Large intestine (tissue), 3 donors: ENCODE results near the gene CD81. TPM values are rescaled to one million over a fixed set of nuclear protein-coding genes. Genes with fewer than 3 reads are reported as not detected.
"Not testable (repeated sequence)": the region's sequence is repeated elsewhere in the genome, so short reads cannot be mapped to it uniquely, and the experiment has no call there.

Experiments used
- DNase-seq, 2 donors: peaks; one replicate each; pipeline versions ENCODE4 v3.0.0 to v3.0.0-alpha.2; 2013
- H3K27ac ChIP-seq: one replicate; pipeline ENCODE4 v1.5.1; 2013; ENCODE audit warnings: low read length
- H3K27me3 ChIP-seq: 2 replicates; pipeline ENCODE4 v1.6.1; 2013; ENCODE audit warnings: low read length; ENCODE audit not compliant: control insufficient read depth, insufficient read depth
- H3K36me3 ChIP-seq: 2 replicates; pipeline ENCODE4 v1.6.1; 2013; ENCODE audit warnings: low read length; ENCODE audit not compliant: control insufficient read depth, insufficient read depth
- H3K4me1 ChIP-seq: one replicate; pipeline ENCODE4 v1.6.1; 2013; ENCODE audit warnings: low read length; ENCODE audit not compliant: control insufficient read depth, insufficient read depth
- H3K4me3 ChIP-seq: one replicate; pipeline ENCODE4 v1.5.1; 2013; ENCODE audit warnings: low read length
- H3K9me3 ChIP-seq: one replicate; pipeline ENCODE4 v1.6.1; 2013; ENCODE audit warnings: mild to moderate bottlenecking, low read depth, low read length, moderate library complexity; ENCODE audit not compliant: control insufficient read depth
- WGBS: methylation state at CpG from one replicate; pipeline ENCODE4 v1.1.5; 2013; ENCODE audit warnings: low lambda C conversion rate; ENCODE audit not compliant: insufficient coverage; 5-methylcytosine and 5-hydroxymethylcytosine counted together
- polyA plus RNA-seq: library from polyadenylated mRNA; unstranded; fragments of 120-200 nt; gene quantifications from one replicate; pipeline ENCODE4 v1.2.1, GENCODE V29; 2013

CD81 gene
- polyA plus RNA-seq, 1 donor, result 292 TPM

- H3K4me1 ChIP-seq, H3K4me3 ChIP-seq, H3K36me3 ChIP-seq, H3K9me3 ChIP-seq, DNase-seq, H3K27me3 ChIP-seq, H3K27ac ChIP-seq: not testable (repeated sequence)
- WGBS, result 100% methylated on average over 1 of the region's 18 CpGs
Observed at GRCh38 chr11:2335286-2335685, 41.8 kb upstream of the CD81 start.

- not testable (repeated sequence) for DNase-seq, H3K36me3 ChIP-seq, H3K9me3 ChIP-seq, H3K4me1 ChIP-seq, H3K4me3 ChIP-seq, H3K27me3 ChIP-seq, H3K27ac ChIP-seq
- no CpG with 5 or more reads among the region's 8 CpGs for WGBS
Observed at GRCh38 chr11:2338760-2339159, 38.4 kb upstream of the CD81 start.

GRCh38 chr11:2342557-2342956, 34.6 kb upstream of the CD81 start:
- H3K4me3 ChIP-seq, result no peak overlapping the region
- no CpG with 5 or more reads among the region's 3 CpGs for WGBS
- no peaks in the 10 kb centered on the region for H3K9me3 ChIP-seq
- no peaks in the 10 kb centered on the region for H3K36me3 ChIP-seq
- no peak overlapping the region for H3K27ac ChIP-seq
- H3K27me3 ChIP-seq, result no peaks in the 10 kb centered on the region
- no peaks in the 10 kb centered on the region for H3K4me1 ChIP-seq
- DNase-seq, result no peak

DNA sequence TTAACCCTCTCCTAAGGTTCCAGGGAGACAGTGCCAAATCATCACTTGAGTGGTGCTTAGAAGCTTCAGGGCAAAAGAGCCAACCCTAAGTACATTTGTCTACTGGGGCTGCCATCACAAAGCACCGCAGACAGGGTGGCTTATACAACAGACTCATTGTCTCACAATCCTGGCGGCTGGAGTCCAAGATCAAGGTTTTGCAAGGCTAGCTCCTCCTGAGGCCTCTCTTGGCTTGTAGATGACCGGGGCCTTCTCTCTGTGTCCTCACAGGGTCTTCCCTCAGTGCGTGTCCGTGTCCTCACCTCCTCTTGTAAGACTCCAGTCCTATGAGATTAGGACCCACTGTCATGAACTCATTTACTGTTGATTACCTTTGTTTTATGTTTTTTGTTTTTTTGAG, 34.1 kb upstream of the CD81 start:
- H3K4me1 ChIP-seq, result no peaks in the 10 kb centered on the region
- no peaks in the 10 kb centered on the region for H3K9me3 ChIP-seq
- 100% methylated on average over 3 of the region's 5 CpGs for WGBS
- H3K4me3 ChIP-seq, result no peak overlapping the region
- H3K36me3 ChIP-seq, result no peaks in the 10 kb centered on the region
- H3K27ac ChIP-seq, result no peak overlapping the region
- no peak for DNase-seq
- H3K27me3 ChIP-seq, result no peaks in the 10 kb centered on the region

GRCh38 chr11:2343502-2343901, 33.6 kb upstream of the CD81 start:
- Histone ChIP-seq H3K9me3 (no peaks in the 10 kb centered on the region), H3K36me3 (no peaks in the 10 kb centered on the region), H3K4me3 (no peak overlapping the region), H3K27me3 (no peaks in the 10 kb centered on the region), H3K4me1 (no peaks in the 10 kb centered on the region), H3K27ac (no peak overlapping the region)
- no CpG with 5 or more reads among the region's 4 CpGs for WGBS
- no peak for DNase-seq

DNA sequence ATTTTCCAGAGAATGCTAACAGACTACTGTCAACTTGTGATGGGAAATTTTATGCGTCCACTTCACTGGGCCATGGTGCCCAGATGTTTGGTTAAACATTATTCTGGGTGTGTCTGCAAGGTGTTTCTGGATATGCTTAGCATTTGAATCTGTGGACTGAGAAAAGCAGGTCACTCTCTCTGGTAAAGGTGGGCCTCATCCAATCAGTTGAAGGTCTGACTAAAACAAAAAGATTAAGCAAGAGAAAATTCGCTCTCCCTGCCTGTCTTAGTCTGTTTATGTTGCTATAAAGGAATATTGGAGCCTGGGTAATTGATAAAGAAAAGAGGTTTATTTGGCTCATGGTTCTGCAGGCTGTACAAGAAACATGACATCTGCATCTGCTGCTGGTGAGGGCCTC, 32.1 kb upstream of the CD81 start:
- H3K27me3 ChIP-seq, result no peaks in the 10 kb centered on the region
- no peak overlapping the region for H3K27ac ChIP-seq
- no peak for DNase-seq
- H3K9me3 ChIP-seq, result peaks cover 8% of the 10 kb centered on the region
- H3K4me1 ChIP-seq, result no peaks in the 10 kb centered on the region
- no peaks in the 10 kb centered on the region for H3K36me3 ChIP-seq
- no CpG with 5 or more reads among the region's 2 CpGs for WGBS
- no peak overlapping the region for H3K4me3 ChIP-seq

DNA sequence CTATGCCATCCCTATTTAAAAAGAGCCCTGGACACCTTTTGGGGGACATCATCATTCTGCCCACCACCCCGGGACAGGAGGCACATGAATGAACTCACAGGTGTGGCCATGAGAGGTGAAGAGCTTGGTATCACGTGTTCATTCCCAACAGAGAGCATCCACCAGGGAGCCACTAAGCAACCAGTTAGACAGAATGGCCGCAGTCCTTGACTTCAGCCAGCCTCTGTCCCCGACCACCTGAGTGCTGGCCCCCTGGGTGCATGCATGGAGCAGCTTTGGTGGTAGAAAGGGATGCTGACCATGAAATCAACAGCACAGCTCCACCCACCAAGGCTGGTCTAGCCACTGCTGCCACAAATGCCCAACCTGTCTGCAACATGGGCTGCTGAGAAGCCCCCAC, 31.1 kb upstream of the CD81 start:
- WGBS, result no CpG with 5 or more reads among the region's 4 CpGs
- no peak for DNase-seq
- peaks cover 8% of the 10 kb centered on the region for H3K9me3 ChIP-seq
- H3K27me3 ChIP-seq, result no peaks in the 10 kb centered on the region
- H3K36me3 ChIP-seq, result no peaks in the 10 kb centered on the region
- no peak overlapping the region for H3K4me3 ChIP-seq
- no peak overlapping the region for H3K27ac ChIP-seq
- no peaks in the 10 kb centered on the region for H3K4me1 ChIP-seq

DNA sequence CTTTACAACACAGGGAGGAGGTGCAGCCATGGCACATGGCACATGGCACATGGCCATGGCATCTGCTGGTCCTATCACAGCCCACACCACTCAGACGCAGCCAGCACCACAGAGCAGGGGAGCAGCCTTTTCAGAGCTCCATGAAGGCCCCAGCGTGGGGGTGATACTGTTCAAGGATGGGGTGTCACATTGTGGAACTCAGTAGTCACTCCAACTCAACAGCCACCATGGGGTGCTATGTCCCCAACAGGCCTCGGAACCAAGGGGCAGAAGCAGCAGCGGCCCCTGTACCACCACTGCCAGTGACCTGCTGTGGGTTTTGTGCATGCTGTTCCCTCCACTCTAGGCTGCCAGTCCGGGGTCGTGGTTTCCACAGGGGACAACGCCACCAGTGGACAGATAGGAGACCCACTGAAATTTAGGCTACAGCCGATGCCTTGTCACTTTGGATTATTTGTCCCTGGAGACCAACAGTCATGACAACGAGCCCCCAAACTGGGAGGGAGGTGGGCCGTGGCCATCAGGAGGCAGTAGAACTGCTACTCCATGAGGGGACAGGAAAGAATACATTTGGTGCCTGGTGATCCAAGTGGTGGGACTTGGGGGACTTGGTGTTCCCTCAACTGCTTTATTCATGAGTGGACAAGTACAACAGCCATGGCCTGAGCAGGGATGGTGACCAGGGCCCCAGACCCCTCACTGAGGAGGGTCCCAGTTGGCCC, 30.4 kb upstream of the CD81 start:
- Histone ChIP-seq H3K9me3 (peaks cover 8% of the 10 kb centered on the region), H3K27ac (peak overlapping the region; percentile 62), H3K4me3 (no peak overlapping the region), H3K27me3 (no peaks in the 10 kb centered on the region), H3K4me1 (no peaks in the 10 kb centered on the region), H3K36me3 (no peaks in the 10 kb centered on the region)
- WGBS, result no CpG with 5 or more reads among the region's 10 CpGs
- DNase-seq, result no peak

DNA sequence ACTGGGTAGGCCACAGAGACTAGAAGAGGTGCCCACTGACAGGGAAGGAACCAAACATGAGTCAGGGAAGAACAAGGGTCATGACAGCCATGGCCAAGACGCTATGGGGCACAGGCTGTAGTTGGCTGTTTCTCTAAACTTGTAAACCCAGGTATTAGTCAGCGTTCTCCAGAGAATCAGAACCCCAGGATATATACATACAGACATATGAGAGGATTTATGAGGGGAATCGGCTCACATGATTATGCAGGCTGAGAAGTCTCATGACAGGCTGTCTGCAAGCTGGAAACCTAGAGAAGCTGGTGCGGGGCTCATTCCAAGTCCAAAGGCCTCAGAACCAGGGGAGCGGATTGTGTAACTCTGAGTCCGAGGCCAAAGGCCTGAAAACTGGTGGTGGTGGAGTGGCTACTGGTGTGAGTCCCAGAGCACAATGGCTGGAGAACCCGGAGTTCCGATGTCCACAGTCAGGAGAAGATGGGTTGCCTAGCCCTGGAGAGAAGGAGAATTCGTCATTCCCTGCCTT, 29.7 kb upstream of the CD81 start:
- no peaks in the 10 kb centered on the region for H3K36me3 ChIP-seq
- no peak overlapping the region for H3K4me3 ChIP-seq
- no peaks in the 10 kb centered on the region for H3K27me3 ChIP-seq
- peak overlapping the region; percentile 62 for H3K27ac ChIP-seq
- DNase-seq, result peak; percentile 62 to 76
- no CpG with 5 or more reads among the region's 9 CpGs for WGBS
- no peaks in the 10 kb centered on the region for H3K4me1 ChIP-seq
- H3K9me3 ChIP-seq, result peaks cover 8% of the 10 kb centered on the region

DNA sequence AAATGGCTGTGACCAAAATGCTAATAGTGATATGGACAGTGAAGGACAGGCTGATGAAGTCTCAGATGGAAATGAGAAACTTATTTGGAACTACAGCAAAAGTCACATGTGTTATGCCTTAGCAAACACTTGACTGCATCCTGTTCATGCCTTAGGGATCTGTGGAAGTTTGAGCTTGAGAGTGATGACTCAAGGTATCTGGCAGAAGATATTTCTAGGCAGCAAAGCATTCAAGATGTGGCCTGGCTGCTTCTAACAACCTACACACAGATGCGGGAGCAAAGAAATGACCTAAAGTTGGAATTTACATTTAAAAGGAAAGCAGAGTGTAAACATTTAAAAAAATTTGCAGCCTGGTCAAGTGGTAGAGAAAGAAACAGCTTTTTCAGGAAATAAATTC, 28.1 kb upstream of the CD81 start:
- 80% methylated on average over 1 of the region's 1 CpG for WGBS

DNA sequence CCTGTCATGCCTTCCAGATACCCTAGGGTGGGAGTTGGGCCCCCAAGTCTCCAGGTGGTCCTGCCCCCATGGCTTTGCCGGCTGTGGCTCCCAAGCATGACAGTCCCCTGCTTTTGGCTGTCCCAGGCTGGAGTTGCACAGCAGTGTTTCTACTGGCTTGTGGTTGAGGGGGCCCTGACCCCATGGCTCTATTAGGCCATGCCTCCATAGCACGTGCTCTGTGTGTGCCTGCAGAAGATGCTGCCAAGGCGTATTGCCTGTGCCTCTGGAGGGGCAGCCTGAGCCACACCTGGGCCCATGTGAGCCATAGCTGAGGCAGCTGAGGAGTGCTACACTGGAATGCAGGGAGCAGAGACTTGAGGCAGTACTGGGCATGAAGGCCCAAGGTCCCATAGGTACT, 25.4 kb upstream of the CD81 start:
- H3K27ac ChIP-seq, result no peak overlapping the region
- no peaks in the 10 kb centered on the region for H3K4me1 ChIP-seq
- DNase-seq, result no peak
- no peaks in the 10 kb centered on the region for H3K27me3 ChIP-seq
- H3K4me3 ChIP-seq, result no peak overlapping the region
- peaks cover 8% of the 10 kb centered on the region for H3K9me3 ChIP-seq
- WGBS, result no CpG with 5 or more reads among the region's 3 CpGs
- no peaks in the 10 kb centered on the region for H3K36me3 ChIP-seq

More for the DNA sequence above, 28.1 kb upstream of the CD81 start:
- H3K4me3 ChIP-seq, result no peak overlapping the region
- no peaks in the 10 kb centered on the region for H3K27me3 ChIP-seq
- H3K27ac ChIP-seq, result no peak overlapping the region
- H3K36me3 ChIP-seq, result no peaks in the 10 kb centered on the region
- DNase-seq, result no peak
- peaks cover 8% of the 10 kb centered on the region for H3K9me3 ChIP-seq
- no peaks in the 10 kb centered on the region for H3K4me1 ChIP-seq
